Right atrium auricular region (tissue), 2 donors: ENCODE results near the gene TTLL8. TPM values are rescaled to one million over a fixed set of nuclear protein-coding genes. Genes with fewer than 3 reads are reported as not detected.
A peak's percentile ranks its signal among the peaks of the same experiment; 100 is the strongest.

Experiments used
- DNase-seq: peaks from one replicate; pipeline ENCODE4 v3.0.0-alpha.2; 2019; ENCODE audit warnings: low spot score
- H3K27ac ChIP-seq, 2 donors: fragments of 200-600 bp; sonication (generic); 1 replicate in 1 of 2; 2 replicates in 1 of 2; pipeline ENCODE4 v1.5.1; 2016 to 2019
- H3K27me3 ChIP-seq, 2 donors: fragments of 200-600 bp; sonication (generic); one replicate each; pipeline versions ENCODE4 v1.5.1 to v1.6.0; 2017 to 2019
- H3K36me3 ChIP-seq: fragments of 200-600 bp; sonication (generic); one replicate; pipeline ENCODE4 v1.5.1; 2016
- H3K4me1 ChIP-seq, 2 donors: fragments of 200-600 bp; sonication (generic); one replicate each; pipeline versions ENCODE4 v1.5.1 to v1.6.0; 2017 to 2019
- H3K4me3 ChIP-seq, 2 donors: fragments of 200-600 bp; sonication (generic); 1 replicate in 1 of 2; 2 replicates in 1 of 2; pipeline ENCODE4 v1.5.1; 2017 to 2019; ENCODE audit warnings: mild to moderate bottlenecking in 1 of 2, moderate library complexity in 1 of 2
- H3K9me3 ChIP-seq, 2 donors: fragments of 200-600 bp; sonication (generic); one replicate each; pipeline ENCODE4 v1.5.1; 2019
- CTCF ChIP-seq, 2 donors: fragments of 200-600 bp; sonication (generic); IDR thresholded peaks; one replicate each; pipeline ENCODE4 v1.5.1; 2019; ENCODE audit warnings: antibody characterized with exemption in 2 of 2
- total RNA-seq, 2 donors: library from RNA; depleted of rRNA; stranded (reverse); fragments of >200 nt; gene quantifications; one replicate each; pipeline ENCODE4 v1.1.0, GENCODE V29; 2016

Gene TTLL8
- not detected for total RNA-seq

GRCh38 chr22:50058061-50058905, at the start of gene TTLL8:
TSS of gene TTLL8 (minus strand) at chr22:50058298.
- Histone ChIP-seq H3K27me3 (peaks cover 10 to 13% of the 10 kb centered on the region in 2 donors), H3K4me1 (peaks cover 0 to 15% of the 10 kb centered on the region in 2 donors), H3K36me3 (no peaks in the 10 kb centered on the region), H3K4me3 (peak within 1 kb of the TSS in 1 of 2 donors; percentile 27), H3K27ac (no peak within 1 kb of the TSS), H3K9me3 (peaks cover 0 to 6% of the 10 kb centered on the region in 2 donors)
- no peak for DNase-seq
- no peak for TF ChIP-seq CTCF (IDR thresholded peaks at IDR 0.05)

GRCh38 chr22:50107529-50107928, 49.4 kb upstream of the TTLL8 start:
- no peak for DNase-seq
- H3K4me1 ChIP-seq = no peaks in the 10 kb centered on the region
- H3K9me3 ChIP-seq = no peaks in the 10 kb centered on the region
- H3K27ac ChIP-seq = no peak overlapping the region
- no peak overlapping the region for H3K4me3 ChIP-seq
- no peak for TF ChIP-seq CTCF (IDR thresholded peaks at IDR 0.05)
- no peaks in the 10 kb centered on the region for H3K36me3 ChIP-seq
- no peaks in the 10 kb centered on the region for H3K27me3 ChIP-seq

- Histone ChIP-seq H3K9me3 (no peaks in the 10 kb centered on the region), H3K4me3 (no peak overlapping the region), H3K4me1 (no peaks in the 10 kb centered on the region), H3K36me3 (no peaks in the 10 kb centered on the region), H3K27ac (no peak overlapping the region), H3K27me3 (no peaks in the 10 kb centered on the region)
- TF ChIP-seq CTCF (IDR thresholded peaks at IDR 0.05) = no peak
- DNase-seq = no peak
Observed at GRCh38 chr22:50105208-50106100, 47.4 kb upstream of the TTLL8 start.

- TF ChIP-seq CTCF (IDR thresholded peaks at IDR 0.05) = no peak
- Histone ChIP-seq H3K27me3 (no peaks in the 10 kb centered on the region), H3K27ac (no peak overlapping the region), H3K4me1 (no peaks in the 10 kb centered on the region), H3K36me3 (no peaks in the 10 kb centered on the region), H3K9me3 (no peaks in the 10 kb centered on the region), H3K4me3 (no peak overlapping the region)
- no peak for DNase-seq
Observed at GRCh38 chr22:50104141-50104544, 46.0 kb upstream of the TTLL8 start.

- Histone ChIP-seq H3K9me3 (no peaks in the 10 kb centered on the region), H3K4me1 (no peaks in the 10 kb centered on the region), H3K36me3 (no peaks in the 10 kb centered on the region), H3K27me3 (no peaks in the 10 kb centered on the region), H3K27ac (no peak overlapping the region), H3K4me3 (no peak overlapping the region)
- no peak for DNase-seq
- TF ChIP-seq CTCF (IDR thresholded peaks at IDR 0.05) = no peak
Observed at GRCh38 chr22:50102946-50103345, 44.8 kb upstream of the TTLL8 start.
